NCI-H2107 treated with DMSO at 0.1 percent for 48 hours (cell line): ENCODE results near the gene TRMT5.
A peak's percentile ranks its signal among the peaks of the same experiment; 100 is the strongest.

Experiments used
- DNase-seq: peaks from one replicate; lab custom pipeline; 2025; ENCODE audit not compliant: unreplicated experiment; lab: John Stamatoyannopoulos, UW

Gene TRMT5

GRCh38 chr14:60965402-60965801 is 15.5 kb downstream of the TRMT5 start:
- no peak for DNase-seq

GRCh38 chr14:60964904-60965303 is 16.0 kb downstream of the TRMT5 start:
- no peak for DNase-seq

DNA sequence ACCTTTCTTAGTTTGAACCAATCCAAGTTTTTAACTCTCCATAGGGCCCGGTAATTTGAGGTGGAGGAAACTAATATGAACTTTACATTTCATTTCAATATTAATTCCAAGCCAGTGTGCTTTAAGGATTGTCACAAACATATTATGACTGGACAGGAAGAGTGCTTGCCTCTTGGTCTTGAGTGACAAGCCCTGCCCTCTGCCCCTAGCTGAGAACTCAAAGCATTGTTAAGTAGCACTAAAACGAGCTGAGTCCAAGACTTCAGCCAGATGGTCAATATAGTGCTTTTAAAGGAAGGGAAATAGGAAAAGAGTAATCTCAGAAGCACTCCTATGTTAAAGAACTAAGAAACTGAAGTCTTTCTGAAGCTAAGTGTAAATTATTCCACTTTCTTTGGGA is 17.1 kb downstream of the TRMT5 start:
- no peak for DNase-seq

DNA sequence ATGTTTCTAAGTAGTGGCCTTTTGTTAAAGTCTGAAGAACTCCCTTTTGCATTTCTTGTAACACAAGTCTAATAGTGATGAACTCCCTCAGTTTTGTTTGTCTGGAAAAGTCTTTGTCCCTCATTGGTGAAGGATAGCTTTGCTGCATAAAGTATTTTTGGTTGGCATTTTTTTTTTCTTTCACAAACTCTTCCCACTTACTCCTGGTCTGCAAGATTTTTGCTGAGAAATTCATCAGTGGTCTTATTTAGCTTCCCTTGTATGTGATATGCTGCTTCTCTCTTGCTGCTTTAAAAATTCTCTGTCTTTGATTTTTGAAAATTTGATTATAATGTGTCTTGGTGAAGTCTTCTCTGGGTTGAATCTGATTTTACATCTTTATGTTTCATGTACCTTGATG is 22.7 kb downstream of the TRMT5 start:
- DNase-seq: no peak

- DNase-seq: no peak
Observed at GRCh38 chr14:60956632-60957031, 24.2 kb downstream of the TRMT5 start.

DNA sequence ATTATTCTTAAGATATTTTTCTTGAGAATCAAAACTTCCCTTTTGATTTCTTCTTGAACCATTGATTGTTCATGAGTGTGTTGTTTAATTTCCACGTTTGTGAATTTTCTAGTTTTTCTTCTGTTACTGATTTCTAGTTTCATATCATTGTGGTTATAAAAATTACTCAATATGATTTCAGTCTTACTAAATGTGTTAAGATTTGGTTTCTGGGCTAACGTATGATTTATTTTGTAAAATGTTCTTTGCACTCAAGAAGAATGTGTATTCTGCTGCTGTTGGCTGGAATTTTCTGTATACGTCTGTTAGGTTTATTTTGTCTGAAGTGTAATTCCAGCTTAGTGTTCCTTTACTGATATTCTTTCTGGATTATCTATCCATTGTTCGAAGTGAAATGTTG is 24.7 kb downstream of the TRMT5 start:
- DNase-seq: no peak

DNA sequence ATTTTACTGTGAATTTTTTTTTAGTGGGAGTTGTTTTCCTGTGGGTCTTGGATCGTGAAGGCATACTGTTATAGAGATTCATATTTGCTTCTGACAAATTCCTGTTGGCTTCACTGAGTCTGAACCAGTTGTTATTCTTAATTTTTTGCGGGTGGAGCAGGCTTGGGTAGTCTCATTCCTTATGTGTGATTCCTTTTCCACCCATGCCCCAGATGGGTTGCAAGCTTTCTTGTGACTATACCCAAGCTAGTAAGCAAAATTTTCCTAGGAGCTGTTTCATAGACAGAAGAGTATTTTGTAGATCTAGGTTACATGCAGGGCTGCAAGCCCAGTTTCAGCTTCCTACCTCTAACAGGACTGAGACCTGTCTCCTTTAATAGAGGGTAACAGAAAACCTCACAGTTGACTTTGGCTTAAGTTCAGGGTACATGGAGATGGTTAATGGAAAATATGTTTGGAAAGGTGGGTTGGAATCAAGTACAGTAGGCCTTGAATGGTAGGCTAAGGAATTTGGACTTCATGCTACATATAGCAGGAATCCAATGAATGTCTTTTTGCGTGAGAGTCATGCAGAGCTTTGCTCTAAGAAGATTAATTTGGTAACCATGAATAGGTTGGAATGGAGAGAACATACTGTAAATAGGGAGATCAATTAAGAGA is 29.0 kb downstream of the TRMT5 start:
- no peak for DNase-seq

GRCh38 chr14:60946773-60947172 is 34.1 kb downstream of the TRMT5 start:
- no peak for DNase-seq

- DNase-seq: no peak
Observed at GRCh38 chr14:60945984-60946383, 34.9 kb downstream of the TRMT5 start.

GRCh38 chr14:60944204-60944603 is 36.7 kb downstream of the TRMT5 start:
- DNase-seq: no peak

- no peak for DNase-seq
Observed at GRCh38 chr14:60943637-60944032, 37.2 kb downstream of the TRMT5 start.

DNA sequence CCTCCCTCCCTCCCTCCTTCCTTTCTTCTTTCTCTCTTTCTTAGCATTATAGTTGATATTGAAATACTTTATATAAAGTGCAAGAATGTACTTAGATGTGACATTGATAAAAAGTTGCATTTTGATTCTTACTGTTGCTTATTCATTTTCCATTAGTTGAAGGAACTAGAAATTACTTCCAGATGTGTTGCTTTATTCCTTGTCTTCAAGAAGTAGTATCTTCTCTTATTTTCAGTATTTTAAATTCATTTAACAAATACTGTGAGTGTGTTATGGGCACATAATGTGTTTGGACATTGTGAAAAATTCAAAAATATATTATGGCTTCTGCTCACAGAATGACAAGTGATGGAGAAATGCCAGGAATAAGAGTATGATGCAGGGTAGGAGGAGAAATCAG is 45.6 kb downstream of the TRMT5 start:
- DNase-seq: no peak

- no peak for DNase-seq
Observed at GRCh38 chr14:60933920-60934655, 46.8 kb downstream of the TRMT5 start.

GRCh38 chr14:60931218-60931617 is 49.7 kb downstream of the TRMT5 start:
- no peak for DNase-seq

- DNase-seq: peak; percentile 67
Observed at GRCh38 chr14:60926002-60926401, 54.9 kb downstream of the TRMT5 start.

DNA sequence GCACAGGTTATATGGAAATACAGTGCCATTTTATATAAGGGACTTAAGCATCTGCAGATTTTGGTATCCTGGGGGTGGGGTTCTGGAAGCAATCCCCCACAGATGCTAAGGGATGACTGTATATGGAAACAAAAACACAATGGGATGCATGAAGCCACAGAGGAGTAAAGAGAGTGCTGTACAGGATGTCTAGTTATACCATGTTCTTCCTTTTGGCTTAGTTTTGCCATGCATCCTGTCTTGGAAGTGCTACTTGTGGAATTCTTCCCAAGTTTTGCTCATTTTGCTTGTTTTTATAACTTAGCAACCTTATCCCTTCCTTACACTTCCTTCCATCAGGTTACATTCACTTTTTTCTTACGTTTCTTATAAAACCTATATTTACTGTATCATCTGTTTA is 55.6 kb downstream of the TRMT5 start:
- no peak for DNase-seq

GRCh38 chr14:60922050-60922449 is 58.8 kb downstream of the TRMT5 start:
- DNase-seq: peak; percentile 24
